GM18519 (cell line): ENCODE results near the gene ABCC1.
"Not testable (repeated sequence)": the region's sequence is repeated elsewhere in the genome, so short reads cannot be mapped to it uniquely, and the experiment has no call there.

ENCODE experiments used
- ATAC-seq: cut with Tn5 transposase; IDR thresholded peaks from one replicate; pipeline ENCODE4 v1.9.1; 2021; ENCODE audit warnings: mild to moderate bottlenecking, moderate library complexity; ENCODE audit not compliant: unreplicated experiment, low FRiP score

Gene ABCC1

DNA sequence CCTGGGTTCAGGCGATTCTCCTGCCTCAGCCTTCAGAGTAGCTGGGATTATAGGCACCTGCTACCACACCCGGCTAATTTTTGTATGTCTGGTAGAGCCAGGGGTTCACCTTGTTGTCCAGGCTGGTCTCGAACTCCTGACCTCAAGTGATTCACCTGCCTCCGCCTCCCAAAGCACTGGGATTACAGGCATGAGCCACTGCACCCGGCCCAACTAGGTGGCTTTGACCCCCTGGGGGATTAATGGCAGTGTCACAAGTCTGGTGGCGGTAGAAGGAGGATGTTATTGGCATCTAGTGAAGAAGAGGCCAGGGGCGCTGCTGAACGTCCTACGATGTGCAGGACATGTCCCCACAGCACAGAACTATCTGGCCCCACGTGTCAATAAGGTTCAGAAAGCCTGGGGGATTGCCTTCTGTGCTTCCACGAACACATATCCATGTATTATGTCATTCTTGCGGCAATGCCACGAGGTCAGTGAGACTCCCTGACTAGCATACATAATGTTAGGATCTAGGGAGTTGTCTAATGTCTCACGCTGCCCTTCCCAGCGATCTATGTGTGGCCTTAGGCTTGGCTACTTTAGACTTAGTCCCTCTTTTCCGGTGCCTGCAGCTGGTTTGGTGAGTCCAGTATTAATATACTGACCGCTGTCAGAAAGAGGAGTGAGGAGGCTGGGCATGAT is 198.0 kb downstream of the ABCC1 start:
- ATAC-seq = no peak

DNA sequence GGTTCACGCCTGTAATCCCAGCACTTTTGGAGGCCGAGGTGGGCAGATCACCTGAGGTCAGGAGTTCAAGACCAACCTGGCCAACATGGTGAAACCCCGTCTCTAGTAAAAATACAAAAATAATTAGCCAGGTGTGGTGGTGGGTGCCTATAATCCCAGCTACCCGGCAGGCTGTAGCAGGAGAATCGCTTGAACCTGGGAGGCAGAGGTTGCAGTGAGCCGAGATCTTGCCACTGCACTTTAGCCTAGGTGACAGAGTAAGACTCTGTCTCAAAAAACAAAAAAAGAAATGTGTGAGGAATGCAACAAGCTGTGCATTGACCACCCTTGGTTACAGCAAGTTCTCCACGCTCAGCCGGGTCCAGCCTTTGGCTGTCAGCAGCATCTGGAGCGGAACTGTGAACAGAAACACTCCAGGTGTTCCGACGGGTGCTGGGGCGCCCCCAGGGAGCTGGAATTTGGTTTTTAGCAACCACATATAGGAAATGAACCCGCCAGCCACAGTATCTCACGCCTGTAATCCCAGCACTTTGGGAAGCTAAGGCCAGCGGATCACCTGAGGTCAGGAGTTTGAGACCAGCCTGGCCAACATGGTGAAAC is 198.7 kb downstream of the ABCC1 start:
- ATAC-seq = not testable (repeated sequence)

DNA sequence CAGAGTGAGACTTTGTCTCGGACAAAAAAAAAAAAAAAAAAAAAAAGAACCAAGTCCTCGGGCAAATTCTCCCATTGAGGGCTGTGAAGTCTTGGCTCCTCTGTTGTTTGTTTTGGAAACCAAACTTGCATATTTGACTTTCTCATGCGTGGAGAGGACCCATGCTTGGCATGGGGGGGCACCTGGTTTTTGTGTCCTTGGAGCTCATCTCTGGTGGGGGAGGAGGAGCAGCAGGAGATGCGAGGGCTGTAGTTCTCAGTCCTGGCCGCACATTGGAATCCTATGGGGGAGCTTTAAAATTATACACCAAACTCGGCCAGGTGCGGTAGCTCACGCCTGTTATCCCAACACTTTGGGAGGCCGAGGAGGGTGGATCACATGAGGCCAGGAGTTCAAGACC is 199.3 kb downstream of the ABCC1 start:
- ATAC-seq = no peak

DNA sequence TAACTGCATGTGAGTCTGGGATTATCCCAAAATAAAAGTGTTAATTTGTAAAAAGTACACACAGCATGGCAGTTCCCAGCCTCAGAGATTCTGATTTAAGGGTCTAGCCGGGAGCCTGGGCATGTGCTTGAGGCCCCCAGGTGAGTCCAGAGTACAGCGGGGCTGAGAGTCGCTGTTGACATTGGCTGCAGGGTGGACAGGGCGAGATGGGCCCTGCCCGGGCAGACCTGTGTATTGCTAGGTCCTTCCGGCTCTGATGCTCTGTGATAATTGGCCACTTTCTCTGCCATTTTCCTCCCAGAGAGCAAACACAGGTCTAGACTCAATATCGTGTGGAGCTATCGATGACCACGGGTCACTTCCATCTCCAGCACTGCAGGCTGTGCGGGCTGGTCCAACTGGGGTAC is 200.3 kb downstream of the ABCC1 start:
- ATAC-seq = no peak

DNA sequence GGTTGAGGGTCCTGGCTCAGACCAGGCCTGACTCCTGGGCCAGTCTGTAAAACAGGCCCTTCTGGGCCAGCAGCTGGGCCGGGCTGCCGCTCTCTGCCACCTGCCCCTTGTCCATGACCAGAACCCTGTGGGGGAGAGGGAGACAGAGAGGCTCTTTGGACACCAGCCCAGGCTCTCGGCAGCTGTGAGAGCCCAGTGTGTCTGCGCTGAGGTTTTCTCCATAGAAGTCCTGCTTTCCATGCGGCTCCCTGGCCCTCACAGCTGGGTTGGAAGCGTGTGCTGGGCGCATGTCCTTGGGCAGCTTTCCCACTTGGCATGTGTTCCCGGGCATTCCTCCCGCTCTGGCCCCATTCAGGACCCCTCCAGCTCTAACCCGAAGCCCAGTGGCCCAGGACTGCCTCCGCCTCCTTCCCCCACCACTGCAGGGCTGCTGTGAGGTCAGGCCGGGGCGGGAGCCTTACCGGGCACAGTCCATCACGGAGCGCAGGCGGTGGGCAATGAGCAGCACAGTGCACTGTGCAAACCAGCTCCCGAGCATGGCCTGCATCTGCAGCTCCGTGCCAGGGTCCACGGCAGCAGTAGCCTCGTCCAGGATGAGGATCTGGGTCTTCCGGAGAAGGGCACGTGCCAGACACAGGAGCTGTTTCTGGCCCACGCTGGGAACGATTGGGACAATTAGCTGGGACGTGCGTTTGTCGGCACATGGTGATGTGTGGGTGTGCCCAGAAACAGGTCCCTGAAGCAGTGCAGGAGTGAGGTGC is 200.9 kb downstream of the ABCC1 start:
- ATAC-seq = no peak

DNA sequence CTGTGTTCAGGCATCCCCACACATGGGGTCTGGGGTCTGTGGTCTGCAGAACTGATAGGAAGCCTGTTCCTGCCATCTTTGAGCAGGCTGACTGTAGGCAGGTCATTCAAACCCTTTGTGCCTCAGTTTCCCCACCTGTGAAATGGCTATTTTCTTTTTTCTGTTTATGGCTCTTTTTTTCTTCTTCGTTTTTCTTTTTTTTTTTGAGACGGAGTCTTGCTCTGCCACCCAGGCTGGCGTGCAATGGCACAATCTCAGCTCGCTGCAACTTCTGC is 201.4 kb downstream of the ABCC1 start:
- no peak for ATAC-seq

DNA sequence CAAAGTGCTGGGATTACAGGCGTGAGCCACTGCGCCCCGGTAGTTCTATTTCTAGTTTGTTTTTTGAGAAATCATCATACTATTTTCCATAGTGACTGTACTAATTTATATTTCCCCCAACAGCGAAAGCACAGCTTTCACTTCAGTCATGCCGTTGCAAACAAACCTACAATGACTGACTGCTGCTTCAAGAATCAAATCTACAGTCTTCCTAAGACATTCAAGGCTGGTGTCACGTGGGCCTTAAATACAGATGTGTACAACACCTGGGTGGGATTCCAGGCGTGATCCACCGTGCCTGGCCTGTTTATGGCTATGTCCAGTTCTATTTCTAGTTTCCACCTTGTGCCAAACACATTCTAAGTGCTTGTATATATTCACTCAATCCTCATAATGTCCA is 201.9 kb downstream of the ABCC1 start:
- no peak for ATAC-seq

DNA sequence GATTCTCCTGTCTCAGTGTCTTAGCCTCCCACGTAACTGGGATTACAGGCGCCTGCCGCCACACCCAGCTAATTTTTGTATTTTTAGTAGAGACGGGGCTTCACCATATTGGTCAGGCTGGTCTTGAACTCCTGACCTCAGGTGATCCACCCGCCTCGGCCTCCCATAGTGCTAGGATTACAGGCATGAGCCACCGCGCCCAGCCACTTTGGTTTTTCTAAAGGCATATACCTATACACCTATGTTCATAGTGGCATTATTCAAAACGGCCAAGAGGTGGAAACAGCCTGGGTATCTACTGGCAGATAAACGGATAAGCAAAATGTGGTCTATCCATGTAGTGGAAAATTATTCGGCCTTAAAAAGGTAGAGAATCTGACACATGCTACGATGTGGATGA is 203.6 kb downstream of the ABCC1 start:
- ATAC-seq = not testable (repeated sequence)

DNA sequence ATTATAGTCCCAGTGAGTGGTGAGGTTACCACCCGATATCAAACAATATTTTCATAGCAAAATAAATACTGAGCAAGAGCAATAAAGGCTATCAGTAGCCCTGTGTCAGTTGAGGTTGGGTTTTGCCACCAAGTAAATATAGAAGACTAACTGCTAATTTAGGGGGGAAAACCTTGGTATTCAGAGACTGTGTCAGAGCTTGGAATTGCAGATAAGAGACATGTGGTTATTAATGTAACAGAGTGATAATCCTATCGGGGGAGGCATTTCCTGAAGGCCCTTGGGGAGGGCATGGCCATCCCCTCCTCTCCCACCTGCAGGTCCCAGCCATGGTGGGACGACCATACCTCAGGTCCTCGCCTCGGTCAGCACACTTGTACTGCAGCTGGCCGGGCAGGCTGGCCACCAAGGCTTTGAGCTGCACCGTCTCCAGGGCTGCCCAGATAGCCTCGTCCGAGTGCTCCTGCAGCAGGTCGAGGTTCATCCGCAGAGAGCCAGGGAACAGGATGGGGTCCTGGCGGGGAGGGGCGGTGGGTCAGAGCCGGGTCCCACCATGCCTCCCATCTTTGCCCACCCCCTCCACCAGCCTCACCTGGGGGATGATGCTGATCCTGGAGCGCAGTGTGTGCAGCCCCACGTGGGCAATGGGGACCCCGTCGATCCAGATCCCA is 205.0 kb downstream of the ABCC1 start:
- ATAC-seq = no peak

DNA sequence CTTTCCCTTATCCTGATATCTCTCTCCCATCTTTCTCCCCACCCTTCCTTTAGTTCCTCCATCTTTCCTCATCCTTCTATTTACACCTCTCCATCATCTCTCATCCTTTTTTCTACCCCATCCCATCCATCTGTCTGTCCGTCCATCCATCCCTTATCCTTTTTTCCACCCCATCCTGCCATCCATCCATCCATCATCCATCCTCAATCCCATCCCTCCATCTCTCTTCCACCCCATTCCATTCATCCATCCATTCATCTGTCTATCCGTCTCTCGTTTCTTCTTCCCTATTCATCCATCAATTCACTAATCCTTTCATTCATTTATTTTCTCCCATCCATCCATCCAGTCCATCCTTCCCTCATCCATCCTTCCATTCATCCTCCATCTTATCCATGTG is 205.8 kb downstream of the ABCC1 start:
- ATAC-seq = no peak

DNA sequence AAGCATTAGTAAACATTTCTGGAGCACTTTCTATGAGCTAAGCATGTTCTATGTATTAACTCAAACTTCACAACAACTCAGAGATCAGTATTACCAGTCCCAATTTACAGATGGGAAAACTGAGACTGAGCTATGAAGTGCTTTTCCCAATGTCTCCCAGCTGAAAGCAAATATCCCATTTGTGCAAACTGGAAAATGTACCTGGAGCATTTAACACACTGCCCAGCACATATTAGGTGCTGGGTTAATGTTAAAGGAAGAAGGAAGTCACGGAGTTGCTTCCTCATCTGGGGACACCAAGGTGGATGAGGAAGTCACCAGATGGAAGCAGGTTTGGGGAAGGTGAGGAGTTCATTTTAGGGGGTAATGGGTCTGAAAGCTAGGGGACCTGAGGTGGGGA is 207.8 kb downstream of the ABCC1 start:
- ATAC-seq = no peak

DNA sequence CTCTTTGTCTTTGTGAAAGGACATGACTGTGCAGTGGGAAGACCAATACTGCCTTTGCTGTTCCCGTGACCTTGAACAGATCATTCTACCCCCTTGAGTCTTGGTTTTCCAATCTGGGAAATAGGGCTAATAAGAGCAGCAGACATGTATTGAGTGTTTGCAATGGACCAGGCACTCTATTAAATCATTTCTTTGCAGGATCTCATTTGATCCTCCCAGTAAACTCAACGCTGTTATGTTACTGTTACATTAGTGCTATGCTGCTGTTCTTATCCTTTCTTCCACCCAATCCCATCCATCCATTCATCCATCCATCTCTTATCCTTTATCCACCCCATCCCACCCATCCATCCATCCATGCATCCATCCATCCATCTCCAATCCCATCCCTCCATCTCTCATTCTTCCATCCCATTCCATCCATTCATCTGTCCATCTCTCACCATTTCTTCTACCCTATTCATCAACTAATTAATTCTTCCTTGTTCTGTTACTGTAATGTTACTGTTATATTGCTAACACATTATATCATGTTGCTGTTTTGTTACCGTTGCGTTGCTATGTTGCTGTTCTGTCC is 208.8 kb downstream of the ABCC1 start:
- no peak for ATAC-seq

DNA sequence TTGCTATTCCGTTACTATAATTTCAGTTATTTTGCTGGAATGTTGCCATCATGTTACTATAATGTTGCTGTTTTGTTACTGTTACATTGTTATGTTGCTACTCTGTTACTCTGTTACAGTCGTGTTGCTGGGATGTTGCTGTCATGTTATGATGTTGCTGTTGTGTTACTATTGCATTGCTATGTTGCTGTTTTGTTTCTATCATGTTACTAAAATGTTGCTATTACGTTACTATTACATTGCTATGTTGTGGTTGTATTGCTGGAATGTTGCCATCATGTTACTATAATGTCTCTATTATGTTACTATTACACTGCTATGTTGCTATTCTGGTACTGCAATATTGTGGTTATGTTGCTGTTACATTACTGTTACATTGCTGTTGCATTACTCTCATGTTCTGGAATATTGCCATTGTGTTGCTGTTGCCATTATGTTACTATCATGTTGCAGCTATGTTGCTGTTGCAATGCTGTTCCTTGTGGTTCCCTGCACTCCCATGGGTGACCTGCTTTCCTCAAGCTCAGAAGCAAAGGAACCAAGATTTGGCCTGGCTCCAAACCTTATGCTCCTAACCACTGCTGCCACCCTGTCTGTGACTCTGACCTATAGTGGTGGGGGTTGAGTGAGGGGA is 209.4 kb downstream of the ABCC1 start:
- no peak for ATAC-seq

DNA sequence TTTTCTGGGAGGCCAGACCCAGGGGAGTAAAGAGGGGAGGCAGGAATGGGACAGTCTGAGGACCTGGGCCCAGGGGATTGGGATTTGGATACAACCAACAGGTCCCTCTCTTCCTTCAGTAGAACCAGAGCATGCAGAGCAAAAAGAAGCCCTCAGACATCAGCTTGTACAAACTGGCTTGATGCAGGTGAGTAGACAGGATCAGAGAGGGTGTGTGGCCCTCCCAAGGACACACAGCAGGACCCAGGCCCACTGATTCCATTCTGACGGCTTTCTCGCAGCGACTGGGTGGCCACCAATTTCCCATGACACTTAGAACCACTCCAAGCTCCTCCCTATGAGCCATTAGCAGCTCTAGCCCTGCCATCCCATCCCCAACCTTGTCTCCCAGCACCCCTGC is 210.2 kb downstream of the ABCC1 start:
- no peak for ATAC-seq

DNA sequence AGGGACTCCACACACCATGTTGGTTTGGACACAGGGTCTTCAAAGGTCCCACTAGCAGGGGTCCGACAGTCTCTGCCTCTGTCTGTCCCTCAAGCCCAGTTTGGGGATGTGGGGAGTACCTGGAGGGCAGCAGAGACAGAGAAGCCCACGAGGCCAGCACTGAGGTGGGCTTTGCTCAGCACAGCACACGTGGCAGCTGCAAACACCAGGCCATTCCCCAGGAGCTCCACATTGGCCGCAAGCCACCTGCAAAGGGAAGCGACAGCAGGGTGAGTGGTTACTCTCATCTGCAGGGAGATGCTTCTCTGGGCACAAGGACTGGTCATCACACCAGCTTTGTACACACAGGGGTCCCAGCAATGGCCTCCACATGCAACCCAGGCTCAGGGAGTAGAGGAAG is 211.9 kb downstream of the ABCC1 start:
- no peak for ATAC-seq

DNA sequence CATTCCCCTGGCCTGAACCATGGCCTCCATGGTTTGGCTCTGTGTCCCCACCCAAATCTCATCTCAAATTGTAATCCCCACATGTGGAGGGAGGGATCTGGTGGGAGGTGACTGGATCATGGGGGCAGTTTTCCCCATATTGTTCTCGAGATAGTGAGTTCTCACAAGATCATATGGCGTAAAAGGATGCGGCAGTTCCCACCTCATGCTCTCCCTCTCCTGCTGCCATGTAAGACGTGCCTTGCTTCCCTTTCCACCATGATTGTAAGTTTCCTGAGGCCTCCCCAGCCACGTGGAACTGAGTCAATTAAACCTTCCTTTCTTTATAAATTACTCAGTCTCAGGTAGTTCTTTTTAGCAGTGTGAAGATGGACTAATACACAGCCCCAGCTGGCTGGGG is 212.4 kb downstream of the ABCC1 start:
- ATAC-seq = not testable (repeated sequence)

DNA sequence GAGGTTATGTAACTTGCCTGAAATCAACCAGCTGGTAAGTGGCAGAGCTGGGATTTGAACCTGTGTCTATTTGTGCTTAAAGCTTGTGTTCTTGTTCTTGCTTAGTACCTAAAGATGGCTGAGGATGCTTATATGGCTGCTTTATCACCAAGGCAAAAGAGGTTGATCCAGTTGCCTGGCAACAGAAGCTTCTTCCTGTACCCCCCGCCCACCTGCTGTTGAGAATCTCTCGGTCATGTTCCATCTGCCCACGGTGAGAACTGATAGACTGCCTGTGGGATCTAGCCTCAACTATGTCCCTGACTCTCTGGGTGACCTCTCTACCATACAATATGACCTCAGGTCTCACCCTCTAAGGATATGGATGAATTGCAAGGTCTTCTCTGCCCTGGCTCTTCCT is 213.2 kb downstream of the ABCC1 start:
- ATAC-seq = no peak

DNA sequence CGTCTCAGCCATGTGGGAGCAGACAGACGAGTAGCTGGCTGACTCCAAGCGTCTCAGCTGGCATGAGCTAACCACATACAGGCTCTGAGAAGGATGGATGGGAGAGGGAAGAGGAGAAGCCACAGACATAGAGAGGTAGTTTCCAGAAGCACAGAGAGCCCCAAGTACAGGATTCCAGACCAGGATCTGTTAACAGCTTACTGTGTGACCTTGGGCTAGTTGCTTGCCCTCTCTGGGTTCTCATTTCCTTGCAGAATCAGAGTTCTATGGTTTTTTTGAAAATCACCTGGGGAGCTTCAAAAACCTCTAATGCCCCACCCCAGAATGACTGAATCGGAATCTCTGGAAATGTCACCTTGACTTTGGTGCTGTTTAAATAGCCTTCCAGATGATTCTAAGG is 213.7 kb downstream of the ABCC1 start:
- no peak for ATAC-seq

DNA sequence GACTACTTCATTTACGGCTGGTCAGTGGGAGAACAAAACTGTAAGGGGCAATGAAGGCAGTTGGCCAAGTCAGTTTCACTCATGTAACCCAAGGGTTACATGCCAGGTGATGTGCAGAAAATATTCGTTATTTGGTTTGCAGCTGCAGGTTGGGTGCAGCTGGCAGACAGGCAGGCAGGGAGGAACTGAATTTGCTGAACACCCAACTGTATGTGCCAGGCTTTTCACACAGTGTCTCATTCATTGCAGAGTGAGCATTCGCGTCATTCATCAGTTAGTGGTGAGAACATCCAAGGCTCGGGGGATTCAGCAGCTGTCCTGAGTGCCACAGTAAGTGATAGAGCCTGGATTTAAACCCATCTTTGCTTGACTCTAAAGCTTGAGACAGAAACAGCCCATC is 214.2 kb downstream of the ABCC1 start:
- ATAC-seq = no peak

DNA sequence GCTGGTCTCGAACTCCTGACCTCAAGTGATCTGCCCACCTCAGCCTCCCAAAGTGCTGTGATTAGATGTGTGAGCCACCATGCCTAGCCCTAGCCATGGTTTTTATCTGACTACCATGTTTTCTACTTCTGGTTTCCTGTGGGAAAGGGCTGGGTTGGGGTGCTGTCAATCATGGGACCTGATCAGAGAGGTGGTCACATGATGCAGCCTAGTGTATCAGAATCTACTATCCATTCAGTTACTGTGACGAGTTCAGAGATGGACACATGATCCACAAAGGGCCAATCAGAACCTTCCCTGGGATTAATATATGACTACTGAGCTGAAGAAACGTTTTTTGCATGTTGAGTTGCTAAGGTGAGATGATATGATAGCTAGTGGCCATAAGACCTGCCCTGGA is 214.8 kb downstream of the ABCC1 start:
- no peak for ATAC-seq

DNA sequence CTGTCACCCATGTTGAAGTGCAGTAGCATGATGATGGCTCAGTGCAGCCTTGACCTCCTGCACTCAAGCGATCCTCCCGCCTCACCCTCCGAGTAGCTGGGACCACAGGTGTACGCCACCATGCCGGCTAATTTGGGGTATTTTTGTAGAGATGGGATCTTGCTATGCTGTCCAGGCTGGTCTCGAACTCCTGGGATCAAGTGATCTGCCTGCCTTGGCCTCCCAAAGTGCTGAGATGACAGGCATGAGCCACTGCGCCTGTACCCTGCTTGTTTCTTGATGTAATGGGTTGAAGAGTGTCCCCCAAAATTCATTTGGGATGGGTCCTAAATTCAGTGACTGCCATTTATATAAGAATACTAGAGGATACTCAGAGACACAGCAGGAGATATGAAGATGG is 216.7 kb downstream of the ABCC1 start:
- no peak for ATAC-seq
